ENCODE measurements around the gene TEX22.

TEX22 gene

DNA sequence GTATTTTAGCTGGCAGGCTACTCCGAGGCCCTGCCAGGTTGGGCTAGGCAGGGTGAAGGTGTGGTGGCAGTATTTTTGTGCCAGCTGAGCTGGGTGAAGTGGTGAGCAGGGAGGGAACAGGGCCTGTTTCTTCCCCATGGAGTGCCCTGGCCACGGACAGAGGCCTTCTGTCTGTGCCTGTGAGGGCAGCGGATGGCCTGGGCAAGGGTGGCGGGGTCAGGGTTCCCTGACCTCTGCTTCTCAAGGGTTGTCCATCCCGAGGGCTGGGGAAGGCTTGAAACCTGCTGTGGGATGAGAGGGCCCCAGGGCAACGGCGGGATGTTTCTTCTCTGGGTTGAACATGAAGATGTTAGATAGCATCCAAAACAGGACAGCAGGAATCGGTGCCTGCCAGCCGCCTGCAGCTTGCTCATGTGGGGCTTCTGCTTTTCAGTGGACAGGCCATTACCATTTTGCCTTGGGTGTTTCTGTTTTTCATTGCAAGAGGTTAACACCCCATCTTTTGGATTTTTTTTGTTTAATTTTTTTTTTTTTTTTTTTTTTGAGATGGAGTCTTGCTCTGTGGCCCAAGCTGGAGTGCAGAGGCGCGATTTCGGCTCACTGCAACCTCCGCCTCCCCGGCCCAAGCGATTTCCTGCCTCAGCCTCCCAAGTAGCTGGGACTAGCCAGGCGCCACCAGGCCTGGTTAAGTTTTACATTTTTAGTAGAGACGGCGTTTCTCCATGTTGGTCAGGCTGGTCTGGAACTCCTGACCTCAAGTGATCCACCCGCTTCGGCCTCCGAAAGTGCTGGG, 24.6 kb downstream of the TEX22 start:
- DNase-seq = no peak

DNA sequence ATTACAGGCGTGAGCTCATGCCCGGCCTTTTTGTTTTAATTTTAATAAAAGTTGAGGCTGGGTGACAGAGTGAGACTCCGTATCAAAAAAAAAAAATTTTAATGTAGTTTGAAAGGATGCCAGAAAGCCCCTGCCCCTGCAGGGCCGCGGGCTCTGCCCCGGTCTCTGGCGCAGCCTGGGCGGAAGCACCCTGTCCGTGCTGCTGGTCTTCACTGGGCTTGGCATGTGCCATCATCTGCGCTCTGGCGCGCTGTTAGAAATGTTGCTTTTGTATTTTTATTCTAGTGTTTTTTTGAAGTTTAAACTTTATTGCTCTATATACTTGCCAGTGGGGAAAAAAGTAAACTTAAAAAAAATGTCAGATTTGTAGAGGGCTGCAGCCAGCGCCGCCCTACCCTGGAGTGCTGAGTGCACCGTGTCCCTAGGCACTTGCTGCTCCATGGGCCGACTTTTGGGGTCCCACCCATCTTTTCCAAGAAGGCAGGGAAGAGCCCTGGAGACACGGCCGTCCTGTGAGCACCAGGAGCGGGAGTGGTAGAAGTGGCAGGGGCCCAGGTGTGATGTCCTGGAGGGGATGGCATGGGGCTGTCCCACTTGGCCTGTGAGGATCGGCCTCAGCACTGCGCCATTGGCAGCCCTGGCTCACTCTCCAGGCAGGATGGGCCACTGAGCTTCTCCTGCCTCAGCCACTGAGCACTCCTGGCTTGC, 25.3 kb downstream of the TEX22 start:
- no peak for DNase-seq

DNA sequence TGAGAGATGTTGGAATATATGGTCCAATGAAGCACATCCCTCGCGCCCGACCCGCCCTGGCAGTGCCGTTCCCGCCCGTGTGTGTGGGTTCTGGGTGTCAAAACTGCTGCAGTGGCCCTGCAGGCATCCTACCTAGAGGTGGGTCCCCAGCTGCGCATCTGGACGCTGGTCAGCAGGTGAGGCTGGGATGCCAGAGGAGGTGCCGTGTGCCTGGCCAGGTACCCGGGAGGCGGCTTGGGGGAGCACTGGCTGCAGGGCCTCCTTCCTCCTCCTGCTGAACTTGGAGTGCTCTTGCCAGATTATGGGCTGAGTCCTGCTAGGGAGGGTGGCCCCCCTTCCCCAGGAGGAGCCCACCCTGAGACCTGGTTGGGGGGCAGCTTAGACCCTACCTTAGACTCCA, 26.5 kb downstream of the TEX22 start:
- no peak for DNase-seq

DNA sequence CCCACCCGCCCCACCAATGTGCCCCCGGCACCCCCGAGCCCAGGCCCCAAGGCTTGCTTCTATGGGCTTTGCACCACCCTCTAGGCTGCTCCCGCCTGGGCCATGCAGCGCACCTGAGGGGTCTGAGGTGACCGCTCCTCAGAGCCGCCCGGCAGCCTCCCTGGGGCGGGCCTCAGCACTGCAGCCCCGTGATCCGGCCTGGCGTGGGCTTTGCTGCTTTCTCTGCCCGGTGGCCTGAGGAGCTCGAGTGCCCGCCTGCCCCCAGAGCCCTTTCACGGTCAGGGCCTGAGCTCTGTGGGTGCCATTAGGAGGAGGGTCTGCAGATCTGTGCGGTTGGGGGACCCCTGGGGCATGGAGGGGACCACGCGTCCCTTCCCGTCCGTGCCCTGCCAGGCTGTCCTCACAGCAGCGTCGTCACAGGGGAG, 27.5 kb downstream of the TEX22 start:
- no peak for DNase-seq

DNA sequence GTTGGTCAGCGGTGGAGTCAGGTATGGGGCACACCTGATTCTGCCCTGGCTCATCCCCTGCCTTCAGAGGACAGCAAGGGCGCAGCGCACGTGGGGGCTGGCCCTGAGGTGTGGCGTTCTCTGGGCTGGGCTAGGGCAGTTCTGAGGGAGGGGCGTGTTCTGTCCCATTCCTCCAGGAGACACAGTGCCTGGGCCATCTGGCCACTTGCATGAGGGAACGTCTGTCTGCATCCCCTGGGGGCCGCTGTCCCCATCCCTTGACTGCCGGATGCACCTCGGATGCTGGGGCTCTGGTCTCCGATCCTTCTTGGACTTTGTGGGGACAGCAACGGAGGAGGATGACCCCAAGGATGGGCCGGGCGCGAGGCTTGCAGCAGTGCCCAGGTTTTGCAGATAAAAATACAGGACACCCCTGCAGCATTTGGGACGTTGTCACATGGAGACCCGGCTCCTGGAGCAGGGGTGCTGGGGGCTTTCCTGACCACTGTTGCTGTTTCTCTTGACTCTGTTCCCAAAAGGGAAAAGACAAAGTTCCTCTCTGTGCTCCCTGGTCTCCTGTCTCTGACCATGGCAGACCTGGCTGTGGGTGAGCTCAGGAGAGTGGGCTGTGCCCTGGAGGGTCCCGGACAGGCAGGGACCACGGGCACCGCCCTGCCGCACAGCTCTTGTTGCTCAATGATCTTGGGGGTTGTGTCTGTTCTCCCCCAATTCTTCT, 28.2 kb downstream of the TEX22 start:
- DNase-seq = no peak

DNA sequence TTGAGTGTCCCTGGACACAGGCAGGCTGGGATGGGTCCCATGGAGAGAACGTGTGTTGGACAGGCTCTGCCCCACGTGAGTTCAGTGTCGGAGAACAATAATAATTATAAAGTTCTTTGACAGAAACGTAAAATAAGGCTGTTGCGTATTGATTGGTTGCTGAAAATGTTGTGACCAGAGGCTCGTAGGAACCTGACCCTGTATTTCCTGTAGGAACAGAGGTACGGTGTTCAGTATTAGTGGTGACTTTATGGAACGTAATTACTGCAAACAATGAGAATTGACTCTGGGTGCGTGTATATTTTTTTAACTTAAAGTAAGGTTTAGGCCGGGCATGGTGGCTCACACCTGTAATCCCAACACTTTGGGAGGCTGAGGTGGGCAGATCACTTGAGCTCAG, 29.1 kb downstream of the TEX22 start:
- DNase-seq = no peak

DNA sequence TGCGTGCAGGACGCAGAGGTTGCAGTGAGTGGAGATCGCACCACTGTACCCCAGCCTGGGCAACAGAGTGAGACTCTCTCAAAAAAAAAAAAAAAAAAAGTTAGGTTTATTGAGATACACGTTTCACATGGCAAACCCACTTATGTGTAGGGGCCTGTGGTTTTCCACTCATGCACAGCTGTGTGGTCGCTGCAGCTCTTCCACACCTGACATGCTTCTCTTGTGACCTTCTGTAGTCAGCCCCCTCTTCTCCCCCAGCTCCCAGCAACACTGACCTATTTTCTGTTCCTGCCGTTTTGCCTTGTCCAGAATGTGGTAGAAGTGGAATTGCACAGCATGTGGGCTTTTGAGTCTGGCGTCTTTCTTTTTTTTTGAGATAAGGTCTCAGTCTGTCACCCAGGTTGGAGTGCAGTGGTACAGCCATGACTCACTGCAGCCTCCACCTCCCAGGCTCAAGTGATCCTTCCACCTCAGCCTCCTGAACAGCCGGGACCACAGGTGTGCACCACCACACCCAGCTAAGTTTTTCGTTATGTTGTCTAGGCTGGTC, 29.7 kb downstream of the TEX22 start:
- no peak for DNase-seq

DNA sequence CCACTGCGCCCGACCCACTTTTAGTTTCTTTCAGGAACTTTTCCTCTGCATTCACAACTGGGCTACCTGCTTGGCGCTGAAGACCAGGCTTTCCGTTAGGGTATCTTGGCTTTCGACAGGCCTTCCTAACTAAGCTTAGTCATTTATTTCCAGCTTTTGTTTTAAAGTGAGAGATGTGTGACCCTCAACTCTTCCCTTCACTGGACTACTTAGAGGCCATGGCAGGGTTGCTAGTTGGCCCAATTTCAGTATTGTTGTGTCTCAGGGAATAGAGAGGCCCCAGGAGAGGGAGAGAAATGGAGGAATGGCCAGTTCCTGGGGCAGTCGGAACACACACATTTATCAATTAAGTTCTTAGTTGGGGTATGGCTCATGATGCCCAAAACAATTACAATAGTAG, 31.7 kb downstream of the TEX22 start:
- no peak for DNase-seq

DNA sequence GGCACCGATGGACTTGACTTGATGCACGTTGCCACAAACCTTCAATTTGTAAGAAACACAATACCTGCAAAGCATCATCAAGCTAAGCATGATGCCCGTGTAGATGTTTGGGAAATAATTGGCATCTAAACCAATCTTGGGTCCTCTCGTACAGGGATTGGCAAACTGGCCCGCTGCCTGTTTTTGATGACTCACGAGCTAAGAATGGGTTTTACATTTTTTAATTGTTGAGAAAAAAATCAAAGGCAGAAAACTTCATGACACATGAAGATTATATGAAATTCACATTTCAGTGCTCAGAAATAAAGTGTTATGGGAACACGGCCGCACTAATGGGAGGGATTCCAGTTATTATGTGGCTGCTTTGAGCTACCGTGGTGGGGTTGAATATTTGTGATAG, 32.2 kb downstream of the TEX22 start:
- no peak for DNase-seq

DNA sequence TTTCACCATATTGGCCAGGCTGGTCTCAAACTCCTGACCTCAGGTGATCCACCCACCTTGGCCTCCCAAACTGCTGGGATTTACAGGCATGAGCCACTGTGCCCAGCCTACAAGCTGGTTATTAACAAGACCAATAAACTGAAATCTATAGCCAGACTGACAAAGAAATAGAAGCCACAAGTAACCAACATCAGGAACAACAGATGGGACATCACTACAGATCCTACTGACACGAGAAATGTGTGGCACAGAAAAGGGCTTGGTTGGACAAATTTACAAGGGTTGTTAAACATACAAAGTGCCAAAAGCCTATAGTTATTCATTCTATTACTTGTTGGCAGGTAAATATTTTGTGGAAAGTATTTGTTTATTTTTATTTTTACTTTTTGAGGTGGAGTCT, 32.9 kb downstream of the TEX22 start:
- DNase-seq = no peak

DNA sequence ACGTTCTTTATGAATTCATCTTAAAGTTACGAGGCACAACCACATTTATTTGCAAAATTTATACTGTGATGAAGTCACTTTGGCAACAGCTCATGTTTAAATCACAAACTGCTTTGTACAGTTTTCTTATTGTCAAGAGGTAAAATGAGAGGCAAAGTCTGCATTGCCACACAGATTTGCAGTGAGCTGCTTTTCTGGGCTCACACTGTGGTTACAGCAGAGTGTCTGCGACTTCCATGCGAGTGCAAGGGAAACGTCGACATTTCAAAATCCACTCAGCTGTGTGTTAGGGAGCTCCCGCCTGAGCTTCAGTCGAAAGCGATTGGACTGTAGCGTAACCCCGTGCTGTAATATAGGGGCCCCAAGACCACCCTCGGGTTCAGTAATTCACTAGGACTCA, 34.3 kb downstream of the TEX22 start:
- DNase-seq = no peak

DNA sequence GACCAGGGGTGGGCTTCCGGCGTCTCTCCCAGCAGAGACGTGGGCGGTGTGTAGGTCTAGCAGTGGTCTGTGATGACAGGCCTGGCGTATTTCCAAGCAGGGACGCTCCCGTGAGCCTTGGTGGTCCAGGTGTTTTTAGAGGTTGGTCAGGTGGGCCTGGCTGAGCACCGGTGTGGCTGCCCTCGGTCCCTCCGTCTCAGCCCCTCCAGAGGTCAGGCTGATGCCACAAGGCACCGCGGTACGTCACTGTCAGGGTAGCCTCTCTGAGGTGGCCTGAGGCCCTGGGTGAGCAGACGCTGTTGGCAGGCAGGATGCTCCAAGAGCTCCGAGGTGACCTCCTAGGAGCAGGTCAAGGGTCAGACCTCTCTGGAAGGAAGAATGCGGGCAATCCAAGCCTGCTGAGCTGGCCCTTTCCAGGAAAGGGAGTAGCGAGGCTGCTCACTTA, 34.8 kb downstream of the TEX22 start:
- no peak for DNase-seq

DNA sequence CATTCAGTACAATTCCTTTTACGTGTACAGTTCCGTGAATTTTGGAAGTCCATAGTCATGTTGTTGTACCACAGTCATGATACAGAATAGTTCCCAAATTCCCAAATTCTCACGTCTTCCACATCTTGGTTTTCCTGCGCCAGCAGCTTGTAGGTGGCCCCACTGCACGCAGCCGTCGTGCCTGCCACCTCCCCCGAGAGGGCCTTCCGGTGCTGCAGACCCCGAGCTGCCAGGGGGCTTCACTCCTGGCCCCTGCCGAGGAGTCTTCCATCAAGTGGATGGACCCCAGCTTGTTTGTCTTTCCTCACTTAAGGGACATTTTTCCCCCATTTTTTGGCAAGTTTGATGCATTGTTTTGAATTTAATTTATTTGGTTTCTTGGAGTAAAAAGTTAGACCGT, 38.1 kb downstream of the TEX22 start:
- no peak for DNase-seq

DNA sequence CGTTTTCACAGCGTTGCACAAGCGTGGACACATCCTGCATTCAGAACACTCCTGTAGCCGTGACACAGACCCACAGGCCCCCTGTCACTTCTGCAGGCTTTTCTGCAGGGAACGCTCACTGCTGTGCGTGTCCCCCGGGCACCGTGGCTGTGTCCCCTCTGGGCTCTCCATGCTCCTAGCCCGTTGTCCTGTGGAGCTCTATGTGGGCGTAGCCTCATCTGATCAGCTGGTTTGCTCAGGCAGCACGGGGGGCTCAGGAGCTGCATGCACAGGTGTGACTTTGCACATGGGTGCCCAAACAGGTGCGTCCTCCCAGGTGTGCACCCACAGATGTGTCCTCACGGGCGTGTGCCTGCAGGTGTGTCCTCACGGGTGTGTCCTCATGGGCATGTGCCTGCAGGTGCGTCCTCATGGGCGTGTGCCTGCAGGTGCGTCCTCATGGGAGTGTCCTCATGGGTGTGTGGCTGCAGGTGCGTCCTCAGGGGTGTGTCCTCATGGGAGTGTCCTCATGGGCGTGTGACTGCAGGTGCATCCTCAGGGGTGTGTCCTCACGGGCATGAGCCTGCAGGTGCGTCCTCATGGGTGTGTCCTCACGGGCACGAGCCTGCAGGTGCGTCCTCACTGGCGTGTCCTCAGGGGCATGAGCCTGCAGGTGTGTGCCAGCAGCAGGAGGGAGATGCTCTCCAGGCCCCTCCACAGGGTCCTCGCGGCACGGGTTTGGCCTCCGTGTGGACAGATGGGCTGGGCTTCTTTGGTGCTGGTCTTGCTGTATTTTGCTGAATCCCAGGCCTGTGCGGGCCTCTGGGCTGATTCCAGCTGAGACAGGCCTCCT, 38.8 kb downstream of the TEX22 start:
- DNase-seq = no peak

DNA sequence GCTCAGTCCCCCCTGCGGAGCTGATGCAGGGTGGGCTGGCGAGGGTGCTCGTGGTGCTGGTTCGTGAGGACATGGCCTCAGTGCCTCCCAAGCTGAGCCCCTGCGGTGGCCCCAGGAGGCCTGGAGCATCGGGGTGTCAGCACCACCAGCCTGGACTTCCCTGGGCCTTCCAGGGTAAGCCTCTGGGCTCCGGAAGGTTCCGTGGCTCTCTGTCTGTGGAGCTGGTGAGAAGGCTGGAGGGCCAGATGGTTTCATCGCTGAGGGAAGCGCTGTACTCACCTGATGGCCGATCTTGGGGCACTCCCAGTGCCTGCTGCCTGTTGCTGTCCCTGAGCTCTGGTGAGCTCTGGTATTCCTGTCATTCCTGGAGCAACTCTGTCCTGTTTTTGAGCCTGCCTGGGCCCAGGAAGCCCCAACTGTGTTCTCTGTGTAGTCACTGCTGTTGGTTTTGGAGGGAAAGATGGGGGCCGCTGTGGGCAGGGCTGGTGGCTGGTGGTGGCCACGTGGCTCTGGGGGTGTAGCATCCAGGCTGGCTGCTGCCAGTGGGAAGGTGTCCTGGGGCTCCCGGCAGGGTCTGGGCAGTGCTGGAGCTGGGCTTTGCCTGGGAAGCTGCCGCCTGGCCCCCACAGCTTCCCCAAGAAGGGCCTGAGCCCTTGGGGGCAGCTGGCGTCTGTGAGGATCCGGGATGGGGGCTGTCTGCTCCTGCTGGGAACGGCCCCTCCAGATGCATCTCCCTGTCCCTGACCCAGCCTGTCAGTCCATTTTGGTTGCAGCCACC, 39.6 kb downstream of the TEX22 start:
- no peak for DNase-seq

DNA sequence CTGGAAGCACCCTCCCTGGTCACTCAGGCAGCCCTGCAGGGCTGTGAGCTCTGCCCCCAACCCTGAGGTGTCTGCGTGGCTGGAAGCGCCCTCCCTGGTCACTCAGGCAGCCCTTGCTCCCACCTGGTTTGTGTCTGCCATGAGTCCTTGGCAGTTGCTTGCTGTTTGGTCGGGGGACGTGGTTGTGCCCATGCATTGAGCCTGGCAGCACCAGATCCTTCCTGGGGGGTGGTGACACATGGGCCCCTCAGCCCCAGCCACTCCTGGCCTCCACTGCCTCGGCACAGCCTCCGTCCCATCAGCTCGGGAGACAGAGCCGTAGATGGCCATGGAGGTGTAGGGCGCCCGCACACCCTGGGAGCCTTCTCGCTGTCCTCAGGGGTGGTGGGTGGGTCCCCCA, 40.8 kb downstream of the TEX22 start:
- no peak for DNase-seq

DNA sequence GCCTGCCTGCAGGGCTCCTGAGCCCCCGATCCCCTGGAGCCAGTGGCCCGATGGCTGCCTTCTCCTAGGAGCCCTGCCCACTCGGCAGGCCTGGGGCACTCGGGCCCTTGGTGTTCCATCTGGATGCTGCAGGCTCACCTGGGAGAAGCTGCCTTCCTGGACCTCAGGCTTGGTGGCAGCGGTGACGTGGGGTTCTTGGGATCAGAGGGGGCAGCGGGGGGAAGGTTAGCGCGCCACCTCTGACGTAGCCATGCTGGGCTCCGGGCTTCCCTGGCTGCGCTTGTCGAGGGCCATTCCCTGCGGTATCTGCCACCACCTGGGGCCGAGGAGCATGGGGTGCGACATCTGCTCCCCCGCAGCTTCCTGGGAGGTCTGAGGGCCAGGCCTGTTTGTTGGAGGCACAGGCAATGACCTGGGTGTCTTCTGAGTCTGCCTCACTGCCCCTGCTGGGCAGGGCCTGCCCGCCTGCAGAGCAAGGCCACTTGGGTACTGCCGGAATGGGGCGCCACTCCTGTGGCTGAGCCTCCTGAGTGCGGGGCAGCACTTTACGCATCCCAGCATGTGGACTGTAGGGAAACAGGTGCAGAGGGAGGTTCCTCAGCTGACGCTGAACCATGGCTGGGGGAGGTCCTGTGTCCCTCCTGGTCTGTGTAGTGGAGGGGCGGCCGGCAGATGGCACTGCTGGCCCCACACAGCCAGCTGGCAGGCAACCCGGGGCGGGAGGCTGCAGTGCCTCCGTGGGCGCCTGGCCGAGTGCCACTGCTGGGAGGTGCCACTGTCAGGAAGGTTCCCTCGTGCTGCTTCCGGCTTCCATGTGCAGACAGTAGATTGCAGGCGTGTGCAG, 41.6 kb downstream of the TEX22 start:
- no peak for DNase-seq

DNA sequence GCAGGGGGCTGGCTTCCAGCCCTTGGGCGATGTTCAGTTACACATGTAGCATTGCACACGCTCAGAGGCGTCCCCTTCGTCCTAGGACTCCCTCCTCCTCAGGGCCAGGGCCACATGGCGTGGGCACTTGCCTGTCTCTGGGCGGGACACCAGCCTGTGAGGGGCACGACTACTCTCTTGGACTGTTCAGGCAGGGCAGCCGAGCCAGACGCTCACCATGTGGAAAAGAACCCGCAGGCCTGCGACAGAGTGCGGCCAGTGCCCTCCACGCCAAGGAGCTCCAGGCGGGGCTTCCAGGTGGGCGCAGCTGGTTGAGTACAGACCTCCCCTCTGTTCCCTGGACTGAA, 42.2 kb downstream of the TEX22 start:
- DNase-seq = no peak

DNA sequence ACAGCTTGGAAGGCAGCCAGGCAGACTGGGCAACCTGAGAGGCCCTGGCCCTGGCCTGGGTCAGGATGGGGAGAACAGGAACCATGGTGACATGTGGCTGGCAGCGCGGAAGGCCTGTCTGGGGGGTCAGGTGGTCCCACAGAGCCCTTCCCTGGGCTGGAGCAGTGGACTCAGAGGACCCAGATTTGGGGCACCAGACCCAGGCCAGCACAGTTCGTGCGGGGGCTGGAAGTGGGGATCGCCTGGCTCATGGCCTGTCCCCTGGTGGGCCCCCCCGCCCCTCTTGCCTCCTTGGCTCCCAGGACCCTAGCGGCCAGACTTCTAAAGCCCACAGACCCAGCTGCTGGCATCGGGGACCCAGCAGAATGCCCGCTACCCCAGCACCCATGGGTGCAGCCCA, 42.7 kb downstream of the TEX22 start:
- no peak for DNase-seq

DNA sequence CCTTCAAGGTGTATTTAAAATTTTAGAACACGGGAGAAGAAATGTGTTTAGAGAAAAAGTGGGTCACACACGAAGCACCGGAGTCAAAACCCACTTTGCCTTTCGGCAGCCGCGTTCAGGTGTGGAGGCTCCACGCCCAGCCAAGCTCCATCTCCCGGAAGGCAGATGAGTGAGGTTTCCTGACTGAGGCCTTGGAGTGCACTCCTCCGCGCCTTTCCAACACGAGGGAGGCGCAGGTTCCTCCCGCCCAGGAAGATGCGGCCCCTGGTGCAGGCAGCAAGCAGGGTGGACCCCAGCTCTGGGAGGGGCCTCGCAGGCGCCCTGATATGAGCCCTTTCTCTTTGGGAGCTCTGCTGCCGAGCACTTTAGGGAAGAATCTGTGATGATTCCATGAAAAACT, 43.8 kb downstream of the TEX22 start:
- no peak for DNase-seq

DNA sequence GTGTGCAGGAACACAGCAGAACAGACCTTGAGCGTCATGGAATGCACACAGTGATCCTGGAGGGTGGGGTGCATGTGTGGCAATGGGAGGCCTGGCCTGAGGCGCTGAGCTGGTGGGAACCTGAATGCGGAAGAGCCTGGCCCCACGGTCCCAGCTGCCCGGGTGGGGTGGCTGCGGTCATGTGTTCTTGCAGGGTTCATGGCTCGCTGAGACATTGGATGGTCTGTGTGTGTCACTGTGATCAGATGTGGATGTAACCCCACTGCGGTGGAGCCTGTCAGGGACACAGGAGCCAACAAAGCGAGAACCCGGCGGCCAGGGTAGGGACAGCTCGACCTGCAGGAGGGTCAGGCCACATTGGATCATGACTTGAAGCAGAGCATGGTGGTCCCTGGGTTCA, 44.5 kb downstream of the TEX22 start:
- no peak for DNase-seq
